ENCODE data around the gene TH.
"Not testable (repeated sequence)": the region's sequence is repeated elsewhere in the genome, so short reads cannot be mapped to it uniquely, and the experiment has no call there.

TH gene

DNA sequence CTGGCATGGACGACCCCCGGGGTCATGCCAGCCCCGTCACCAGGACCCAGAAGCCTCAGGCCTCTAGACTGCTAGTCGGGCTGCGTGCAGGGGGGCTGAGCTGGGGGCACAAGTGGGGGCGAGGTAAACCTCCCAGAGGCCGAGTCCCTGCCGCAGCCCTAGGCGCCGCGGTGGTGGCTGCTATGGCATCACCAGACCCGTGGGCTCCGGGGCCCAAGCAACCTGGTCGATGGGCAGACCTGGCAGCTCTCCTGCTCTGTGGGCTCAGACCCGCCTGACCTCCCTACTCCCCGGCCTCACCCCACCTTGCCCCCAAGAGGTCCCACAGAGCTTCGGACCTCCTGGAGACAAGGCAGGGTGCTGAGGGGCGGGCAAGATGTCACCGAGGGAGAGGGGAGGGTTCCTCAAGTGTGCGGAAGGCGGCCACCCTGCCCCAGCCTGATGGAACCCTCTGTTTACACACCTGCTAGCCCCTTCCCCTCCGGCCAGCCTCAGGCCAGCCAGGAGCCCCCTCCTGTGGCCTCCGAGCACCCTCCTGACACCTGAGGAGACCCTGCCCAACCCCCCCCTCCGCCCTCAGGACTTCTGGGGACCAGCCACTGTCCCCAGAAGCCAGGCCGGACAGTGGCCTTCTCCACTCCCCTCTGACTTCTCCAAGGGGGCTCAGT is 41.8 kb downstream of the TH start:
- DNase-seq (ENCODE audit: low read depth) = no peak

DNA sequence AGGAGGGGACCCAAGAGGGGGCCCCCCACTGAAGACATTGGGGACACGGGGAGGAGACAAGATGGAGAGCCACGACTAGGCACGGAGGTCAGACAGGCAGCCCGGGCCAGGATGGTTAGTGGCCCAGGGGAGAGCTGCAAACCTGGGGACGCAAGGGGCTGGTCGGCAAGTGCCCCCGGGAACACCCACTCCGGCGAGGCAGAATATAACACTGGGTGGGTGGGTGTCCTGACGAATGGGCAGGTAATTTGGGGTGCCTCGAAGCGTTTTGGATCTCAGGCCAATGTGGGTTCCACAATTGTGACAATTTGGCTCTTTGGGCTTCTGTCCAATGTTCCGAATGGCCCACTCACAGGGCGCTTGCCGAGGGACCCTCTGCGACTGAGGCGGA is 42.3 kb downstream of the TH start:
- no peak for DNase-seq (ENCODE audit: low read depth)

DNA sequence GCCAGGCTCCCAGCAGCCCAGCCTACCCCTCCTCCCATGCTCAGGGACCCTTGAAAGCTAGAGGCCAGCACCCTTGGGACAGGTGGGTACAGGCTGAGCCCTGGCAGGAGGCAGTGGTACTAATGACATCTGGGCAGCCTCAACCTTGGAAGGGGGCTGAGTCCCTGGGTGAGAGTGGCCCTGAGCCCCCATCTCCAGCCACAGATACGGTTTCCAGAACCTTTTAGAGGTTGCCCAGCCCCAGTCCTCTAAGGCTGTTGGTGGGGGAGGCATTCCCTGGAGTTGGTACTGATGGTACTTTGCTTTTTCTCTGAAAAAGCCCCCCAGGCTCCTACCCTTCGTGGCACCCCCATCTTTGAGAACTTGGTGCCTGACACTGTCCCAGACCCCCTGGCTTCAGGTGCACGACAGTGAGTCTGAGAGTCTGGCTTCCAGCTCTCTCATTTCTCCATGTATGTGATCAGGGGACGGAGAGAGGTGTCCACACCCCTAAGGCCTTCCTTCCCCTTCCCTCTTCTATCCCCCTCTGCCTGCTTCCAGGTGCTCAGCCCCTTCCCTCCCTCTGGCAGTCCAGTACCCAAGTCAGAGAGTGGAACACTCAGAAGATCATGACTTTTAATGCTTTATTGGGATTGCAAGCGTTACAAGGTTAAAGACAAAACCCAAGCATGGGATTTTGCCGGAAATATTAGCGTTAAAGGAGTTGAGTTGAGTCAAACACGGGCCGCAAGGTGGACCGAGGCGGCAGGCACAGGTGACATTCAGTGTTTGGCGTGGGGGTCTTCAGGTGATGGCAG is 42.9 kb downstream of the TH start:
- no peak for DNase-seq (ENCODE audit: low read depth)

DNA sequence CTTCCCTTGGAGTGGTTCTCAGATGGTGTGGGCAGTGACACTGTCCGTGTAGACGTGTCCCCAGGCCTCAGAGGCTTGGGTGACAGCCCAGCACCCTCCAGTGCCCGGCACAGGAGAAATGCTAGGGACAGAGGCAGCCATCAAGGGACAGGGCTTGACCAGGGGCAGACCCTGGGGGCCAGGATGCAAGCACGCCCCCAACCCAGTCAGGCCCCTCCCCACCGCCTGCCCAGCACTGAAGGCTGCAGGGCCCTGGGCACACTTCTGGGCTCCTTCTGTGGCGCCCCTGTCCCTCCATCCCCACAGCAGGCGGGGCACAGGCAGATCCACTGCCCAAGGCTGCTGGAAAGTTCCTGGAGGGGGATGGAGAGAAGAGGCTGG is 43.5 kb downstream of the TH start:
- DNase-seq (ENCODE audit: low read depth) = no peak

DNA sequence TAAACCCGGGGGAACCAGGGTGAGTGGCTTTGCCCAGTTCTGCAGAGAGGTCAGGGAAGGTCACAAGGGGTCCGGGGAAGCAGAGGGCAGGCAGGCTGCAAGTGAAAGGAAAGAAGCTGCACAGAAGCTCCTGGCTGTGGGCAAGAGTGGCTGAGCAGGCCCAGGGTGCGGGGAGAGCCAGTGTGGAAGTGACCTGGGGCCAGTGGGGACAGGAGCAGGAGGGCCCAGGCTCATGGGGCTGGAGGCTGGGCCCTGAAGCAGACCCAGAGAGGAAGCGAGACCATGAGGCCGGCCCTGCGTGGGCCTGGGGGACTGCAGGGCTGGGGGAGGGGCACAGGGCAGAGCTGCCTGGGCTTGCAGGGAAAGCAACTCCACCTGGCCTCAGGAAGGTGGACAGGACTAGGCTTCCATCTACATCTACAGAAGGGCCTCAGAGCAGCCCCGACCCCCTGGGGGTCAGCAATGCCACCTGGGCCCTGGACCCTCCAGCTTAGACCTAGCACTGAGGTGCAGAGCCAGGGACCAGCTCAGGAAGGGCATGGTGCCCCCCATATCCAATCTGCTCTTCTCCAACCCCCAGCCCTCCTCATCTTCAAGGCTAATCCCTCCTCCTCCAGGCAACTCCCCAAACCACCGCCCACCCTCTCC is 44.0 kb downstream of the TH start:
- DNase-seq (ENCODE audit: low read depth) = no peak

DNA sequence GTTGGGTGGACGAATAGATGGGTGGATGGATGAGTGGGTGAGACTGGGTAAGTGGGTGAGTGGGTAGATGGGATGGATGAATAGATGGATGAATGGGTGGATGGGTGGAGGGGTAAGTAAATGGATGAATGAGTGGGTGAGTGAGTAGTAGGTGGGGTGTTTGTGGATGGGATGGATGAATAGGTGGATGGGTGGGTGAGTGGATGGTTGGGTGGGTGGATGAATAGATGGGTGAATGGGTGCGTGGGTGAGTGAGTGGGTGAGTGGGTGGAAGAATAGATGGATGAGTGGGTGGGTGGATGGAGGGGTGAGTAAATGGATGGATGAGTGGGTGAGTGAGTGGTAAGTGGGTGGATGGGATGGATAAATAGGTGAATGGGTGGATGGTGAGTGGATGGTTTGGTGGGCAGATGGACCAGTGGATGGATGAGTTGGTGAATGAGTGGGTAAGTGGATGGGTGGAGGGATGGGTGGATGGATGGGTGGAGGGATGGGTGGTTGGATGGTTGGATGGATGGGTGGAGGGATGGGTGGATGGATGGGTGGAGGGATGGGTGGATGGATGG is 45.0 kb downstream of the TH start:
- DNase-seq (ENCODE audit: low read depth) = no peak

DNA sequence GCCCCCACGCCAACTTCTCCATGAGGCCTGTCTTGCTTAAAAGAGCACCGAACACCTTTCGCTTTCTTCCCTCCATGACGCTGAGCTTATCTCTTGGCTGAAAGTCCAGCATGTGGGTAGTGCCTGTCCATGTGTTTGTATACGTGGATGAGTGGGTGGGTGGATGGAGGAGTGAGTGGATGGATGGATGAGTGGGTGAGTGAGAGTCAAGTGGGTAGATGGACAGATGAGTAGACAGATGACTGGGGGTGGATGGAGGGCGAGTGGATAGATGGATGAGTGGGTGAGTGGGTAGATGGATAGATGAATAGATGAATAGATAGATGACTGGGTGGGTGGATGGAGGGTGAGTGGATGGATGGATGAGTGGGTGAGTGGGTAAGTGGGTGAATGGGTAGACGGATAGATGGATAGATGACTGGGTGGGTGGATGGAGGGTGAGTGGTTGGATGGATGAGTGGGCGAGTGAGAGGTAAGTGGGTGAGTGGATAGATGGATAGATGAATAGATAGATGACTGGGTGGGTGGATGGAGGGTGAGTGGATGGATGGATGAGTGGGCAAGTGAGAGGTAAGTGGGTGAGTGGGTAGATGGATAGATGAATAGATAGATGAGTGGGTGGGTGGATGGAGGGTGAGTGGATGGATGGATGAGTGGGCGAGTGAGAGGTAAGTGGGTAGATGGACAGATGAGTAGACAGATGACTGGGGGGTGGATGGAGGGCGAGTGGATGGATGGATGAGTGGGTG is 46.7 kb downstream of the TH start:
- not testable (repeated sequence) for DNase-seq (ENCODE audit: low read depth)

DNA sequence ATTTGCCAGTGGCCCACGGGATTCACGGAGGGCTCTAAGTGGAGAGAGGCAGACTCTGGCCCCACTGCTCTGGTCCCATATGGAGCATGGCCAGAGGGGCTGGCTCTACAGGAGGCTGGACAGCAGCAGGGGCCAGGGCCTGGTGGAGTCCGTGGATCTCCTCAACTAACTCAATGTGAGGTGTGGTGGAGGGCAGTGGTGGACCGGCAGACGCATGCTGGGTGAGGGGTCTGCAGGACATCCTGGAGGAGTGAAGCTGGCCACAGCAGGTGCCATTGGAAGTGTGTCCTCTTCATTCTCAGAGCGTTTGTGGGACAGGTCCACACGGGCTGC is 48.0 kb downstream of the TH start:
- DNase-seq (ENCODE audit: low read depth) = no peak

DNA sequence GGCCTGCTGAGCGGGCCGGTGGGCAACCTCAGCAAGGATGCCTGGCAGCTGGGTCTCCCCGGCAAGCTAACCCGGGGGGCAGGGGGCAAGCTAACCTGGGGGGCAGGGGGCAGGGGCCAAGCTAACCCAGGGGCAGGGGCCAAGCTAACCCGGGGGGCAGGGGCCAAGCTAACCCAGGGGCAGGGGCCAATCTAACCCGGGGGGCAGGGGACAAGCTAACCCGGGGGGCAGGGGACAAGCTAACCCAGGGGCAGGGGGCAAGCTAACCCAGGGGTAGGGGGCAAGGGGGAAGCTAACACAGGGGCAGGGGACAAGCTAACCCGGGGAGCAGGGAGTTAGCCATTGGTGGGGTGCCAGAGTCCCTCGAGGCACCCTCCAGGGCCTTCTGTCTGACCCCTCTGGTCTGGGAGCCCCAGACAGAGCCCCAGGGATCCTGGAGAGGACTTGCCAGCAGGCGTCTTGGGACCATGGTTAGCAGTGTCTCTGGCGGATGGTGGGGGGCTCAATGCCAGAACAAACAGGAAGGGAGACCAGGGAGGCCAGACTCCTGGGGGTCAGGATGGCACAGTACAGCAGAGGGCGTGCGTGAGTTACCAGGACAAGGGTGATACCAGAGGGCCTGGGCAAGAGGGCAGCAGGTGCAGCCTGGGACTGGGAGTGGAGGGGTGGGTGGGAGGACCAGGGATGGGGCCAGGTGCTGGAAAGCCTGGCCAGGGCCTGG is 48.5 kb downstream of the TH start:
- DNase-seq (ENCODE audit: low read depth) = no peak

DNA sequence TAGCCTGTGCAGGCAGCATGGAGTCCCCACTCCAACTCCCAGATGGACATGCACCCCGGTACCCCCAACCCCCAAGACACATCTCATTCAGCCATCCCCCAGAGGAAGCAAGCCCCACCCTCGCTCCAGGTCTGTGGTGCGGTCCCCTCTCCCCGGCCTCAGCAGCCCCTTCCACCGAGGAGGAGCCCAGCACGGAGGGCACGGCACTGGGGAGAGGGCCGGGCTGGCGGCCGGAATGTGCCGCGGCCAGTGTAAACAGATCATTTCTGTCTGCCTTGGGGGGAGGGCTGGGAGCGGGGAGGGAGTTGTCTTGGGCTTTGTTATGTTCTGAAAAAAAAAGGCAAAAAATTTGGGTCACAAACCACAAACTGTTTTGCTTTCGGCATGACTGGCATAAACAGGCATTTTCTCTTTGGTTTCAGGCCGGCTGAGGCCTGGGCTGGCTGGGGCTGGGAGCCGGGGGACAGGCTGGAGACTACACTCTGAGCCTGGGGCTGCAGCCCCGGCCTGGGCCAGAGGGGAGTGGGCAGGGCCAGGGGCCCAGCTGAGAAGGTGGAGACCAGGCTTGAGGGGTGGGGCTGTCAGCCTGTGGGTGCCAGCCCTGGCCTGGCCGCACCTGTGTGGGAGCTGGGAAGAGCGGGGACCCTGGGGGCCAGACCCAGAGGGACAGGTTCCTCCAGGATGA is 49.3 kb downstream of the TH start:
- DNase-seq (ENCODE audit: low read depth) = no peak

DNA sequence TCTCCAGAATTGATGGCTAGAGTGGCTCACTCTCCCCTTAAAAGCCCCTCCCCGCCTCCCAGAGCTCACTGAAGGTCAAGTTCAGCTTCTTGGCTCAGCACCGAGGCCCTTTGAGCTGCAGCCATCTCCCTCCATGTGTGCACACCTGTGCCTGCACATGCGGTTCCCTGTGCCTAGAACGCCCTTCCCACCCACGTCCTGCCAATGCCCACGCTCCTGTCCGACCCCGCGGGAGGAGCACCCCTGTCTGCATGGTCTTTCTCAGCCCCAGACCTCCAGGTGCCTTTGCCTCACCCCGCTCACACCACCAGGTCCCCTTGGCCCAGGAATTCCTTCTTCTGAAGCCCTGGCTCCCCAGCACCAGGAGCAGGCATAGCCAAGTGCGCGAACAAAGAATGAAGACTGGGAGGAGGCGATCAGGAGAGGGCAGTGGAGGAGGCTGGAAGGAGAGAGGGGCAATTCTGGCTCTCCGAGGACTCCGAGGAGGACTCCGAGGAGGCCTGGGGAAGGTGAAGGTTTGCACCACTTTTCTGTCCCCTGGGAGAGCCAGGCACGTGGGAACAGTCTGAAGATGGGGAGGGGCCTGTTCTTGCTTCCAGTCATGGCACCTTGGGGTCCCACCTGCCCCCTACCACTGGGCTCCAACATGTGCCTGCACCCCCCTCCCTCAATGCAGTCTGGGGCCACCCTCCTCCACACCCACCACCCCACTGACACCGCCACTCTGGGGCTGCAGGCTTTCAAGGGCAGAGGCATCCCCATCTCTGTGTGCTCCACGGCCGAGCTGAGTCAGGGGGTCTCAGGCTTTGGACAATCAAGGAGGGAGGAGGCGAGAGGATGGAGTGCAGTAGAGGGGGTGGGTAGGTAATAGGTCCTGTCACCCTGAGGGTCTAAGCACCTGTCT is 50.1 kb downstream of the TH start:
- DNase-seq (ENCODE audit: low read depth) = no peak

DNA sequence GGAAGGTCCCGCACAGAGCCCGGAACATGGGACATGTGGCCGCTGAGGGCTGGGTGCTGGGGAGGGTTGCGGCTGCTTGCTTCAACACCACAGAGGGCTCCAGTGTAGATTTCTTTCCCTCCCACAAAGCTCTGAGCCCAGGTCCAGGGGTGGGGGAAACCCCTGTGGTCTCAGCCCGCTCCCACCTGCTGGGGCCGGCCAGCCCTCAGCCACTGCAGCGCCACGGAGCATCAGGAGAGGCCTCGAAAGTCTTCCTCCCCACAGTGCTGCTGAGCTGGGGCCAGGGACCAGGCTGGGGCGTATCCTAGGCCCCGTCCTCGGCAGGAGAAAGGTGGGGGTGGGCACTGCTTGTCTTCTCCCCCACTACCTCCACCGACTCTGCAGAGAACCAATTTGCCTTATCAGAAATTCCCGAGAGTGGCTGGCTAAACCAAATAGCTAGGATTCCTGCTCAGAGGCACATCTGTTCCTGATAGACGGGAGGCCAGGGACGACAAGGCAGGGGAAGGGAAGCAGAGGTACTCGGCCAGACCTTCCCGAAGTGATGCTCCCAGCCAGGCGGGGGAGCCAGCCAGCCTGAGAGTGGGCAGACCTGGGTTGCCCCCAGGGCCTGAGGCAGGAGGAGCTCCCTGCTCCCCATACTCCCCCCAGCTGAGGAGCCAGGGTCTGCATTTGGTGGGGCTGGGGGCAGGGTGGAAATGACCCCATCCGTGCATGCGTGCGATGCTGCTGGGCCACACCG is 51.1 kb downstream of the TH start:
- DNase-seq (ENCODE audit: low read depth) = no peak

DNA sequence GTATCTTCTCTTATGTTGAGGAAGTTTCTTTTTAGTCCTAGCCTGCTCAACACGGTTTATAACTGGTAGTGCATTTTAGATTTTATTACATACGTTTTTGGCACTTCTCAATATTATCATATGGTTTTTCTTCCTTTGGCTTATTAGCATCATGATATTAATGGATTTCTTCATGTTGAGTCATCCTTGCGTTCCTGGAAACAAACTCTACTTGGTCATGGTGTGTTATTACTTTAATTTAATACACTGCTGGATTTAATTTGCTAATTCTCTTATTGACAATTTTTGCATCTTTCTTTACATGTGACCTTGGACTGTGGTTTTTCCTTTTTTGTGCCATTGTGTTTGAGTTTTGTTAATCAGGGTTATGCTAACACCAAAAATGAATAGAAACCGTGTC is 52.9 kb downstream of the TH start:
- no peak for DNase-seq (ENCODE audit: low read depth)

DNA sequence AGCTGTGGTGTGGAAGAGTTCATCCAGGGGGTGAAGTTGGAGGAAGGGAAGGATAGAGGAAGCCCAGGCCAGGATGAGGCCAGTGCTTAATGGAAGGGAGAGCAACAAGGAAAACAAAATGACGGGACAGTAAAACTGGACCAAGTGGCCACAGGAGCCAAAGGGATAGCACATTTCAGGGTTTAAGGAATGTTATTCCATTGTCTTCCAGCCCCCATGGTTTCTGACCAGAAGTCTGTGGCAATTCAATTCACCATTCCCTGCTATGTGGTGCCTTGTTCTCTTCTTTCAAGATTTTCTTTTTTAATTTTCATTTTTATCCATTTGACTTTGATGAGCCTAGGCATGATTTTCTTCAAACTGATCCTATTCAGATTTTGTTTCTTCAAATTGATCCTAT is 54.9 kb downstream of the TH start:
- no peak for DNase-seq (ENCODE audit: low read depth)

DNA sequence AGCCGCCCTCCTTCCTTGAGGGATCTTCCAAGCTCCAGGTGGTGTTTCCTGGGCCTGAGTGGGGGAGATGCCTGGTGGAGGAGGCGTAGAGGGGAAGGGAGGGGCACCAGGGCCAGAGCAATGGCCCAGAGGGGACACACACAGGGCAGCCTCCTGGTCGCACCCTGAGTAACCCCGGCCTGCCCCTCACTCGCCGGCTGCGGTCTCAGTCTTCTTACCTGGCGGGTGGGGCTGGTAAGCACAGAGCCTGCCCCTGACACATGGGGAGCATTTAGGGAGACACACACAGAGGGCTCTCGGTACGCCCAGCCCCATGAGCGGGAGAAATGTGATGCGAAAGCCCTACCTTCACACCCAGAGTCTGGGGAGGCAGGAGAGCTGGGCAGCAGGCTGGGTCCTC is 56.3 kb downstream of the TH start:
- DNase-seq (ENCODE audit: low read depth) = no peak

DNA sequence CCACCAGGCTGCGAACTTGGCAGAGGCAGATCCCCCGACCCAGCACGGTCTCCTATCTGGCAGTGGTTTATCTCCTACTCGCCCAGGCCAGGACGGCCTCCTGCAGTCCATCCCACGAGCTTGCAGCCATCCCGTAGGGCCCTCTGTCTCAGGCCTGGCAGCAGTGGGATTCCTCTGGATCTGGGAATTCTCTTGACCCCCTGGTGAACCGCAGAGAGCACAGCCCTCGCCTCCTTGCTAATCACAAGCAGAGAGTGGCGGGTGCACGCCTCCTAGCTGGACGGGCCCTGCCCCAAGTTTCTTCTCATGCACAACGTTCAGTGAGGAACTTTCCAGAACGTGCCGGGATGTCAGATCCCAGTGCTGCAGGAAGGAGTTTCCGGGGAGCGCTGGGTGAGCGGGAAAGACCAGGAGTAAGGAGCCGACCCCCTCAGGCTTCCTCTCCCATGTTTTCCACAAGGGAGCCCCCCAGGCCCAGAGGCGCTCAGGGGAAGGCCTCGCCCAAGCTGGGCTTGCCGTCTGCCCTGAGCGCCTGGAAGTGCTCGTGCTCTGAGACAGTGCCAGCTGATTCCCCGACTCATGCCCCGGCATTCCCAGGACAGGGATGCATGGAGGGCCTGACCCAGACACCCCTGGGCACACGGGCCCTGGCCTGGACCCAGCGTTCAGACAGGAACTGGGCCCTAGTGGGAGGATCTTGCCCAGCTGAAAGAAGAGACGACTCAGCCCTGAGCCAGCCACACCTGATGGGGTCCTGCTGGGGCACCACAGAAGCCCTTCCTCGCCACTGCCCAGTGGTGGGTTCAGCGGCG is 57.0 kb downstream of the TH start:
- DNase-seq (ENCODE audit: low read depth) = no peak
